IMR-90 (cell line): ENCODE measurements around the gene C6.

ENCODE experiments used
- POLR2A ChIP-seq: IDR thresholded peaks from 2 replicates; pipeline ENCODE4 v1.6.1; 2012; ENCODE audit warnings: mild to moderate bottlenecking, low read depth, low read length
- RAD21 ChIP-seq: IDR thresholded peaks from 2 replicates; pipeline ENCODE4 v1.6.1; 2012; ENCODE audit warnings: low read length, improper control_type of control experiment
- SMC3 ChIP-seq: fragments of 150-350 bp; IDR thresholded peaks from 2 replicates; pipeline ENCODE4 v1.6.1; 2016; ENCODE audit warnings: low read depth, mild to moderate bottlenecking, antibody characterized with exemption, low read length, moderate library complexity
- TF ChIP-seq, protein P1 (sequence below): conservative IDR thresholded peaks from 2 replicates; pipeline ENCODE4 v1.5.1; 2012; ENCODE audit warnings: mild to moderate bottlenecking, low read depth, low read length, improper control_type of control experiment

- TF ChIP-seq, protein P1, sequence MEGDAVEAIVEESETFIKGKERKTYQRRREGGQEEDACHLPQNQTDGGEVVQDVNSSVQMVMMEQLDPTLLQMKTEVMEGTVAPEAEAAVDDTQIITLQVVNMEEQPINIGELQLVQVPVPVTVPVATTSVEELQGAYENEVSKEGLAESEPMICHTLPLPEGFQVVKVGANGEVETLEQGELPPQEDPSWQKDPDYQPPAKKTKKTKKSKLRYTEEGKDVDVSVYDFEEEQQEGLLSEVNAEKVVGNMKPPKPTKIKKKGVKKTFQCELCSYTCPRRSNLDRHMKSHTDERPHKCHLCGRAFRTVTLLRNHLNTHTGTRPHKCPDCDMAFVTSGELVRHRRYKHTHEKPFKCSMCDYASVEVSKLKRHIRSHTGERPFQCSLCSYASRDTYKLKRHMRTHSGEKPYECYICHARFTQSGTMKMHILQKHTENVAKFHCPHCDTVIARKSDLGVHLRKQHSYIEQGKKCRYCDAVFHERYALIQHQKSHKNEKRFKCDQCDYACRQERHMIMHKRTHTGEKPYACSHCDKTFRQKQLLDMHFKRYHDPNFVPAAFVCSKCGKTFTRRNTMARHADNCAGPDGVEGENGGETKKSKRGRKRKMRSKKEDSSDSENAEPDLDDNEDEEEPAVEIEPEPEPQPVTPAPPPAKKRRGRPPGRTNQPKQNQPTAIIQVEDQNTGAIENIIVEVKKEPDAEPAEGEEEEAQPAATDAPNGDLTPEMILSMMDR = no peak
- TF ChIP-seq RAD21 (no peak), POLR2A (no peak), SMC3 (no peak)
Observed at GRCh38 chr5:41181691-41182564, 31.4 kb downstream of the C6 start.
